ENCODE results near the gene ARHGAP42. TPM values are rescaled to one million over a fixed set of nuclear protein-coding genes. Genes with fewer than 3 reads are reported as not detected.

The ARHGAP42 gene
- total RNA-seq, 5 donors from 2014 or later (not counting 1 experiment from before 2014, with no cell fraction given) = 0.13 to 0.82 (median 0.49) TPM

GRCh38 chr11:100908746-100909145, 221.7 kb downstream of the ARHGAP42 start:
- H3K36me3 ChIP-seq (ENCODE audit: control insufficient read depth in 2 of 2, extremely low read depth in 1 of 2, insufficient read depth in 1 of 2, low read length in 1 of 2) = no peaks in the 10 kb centered on the region
- Mint-ChIP-seq H3K4me1 (no peaks in the 10 kb centered on the region), H3K36me3 (no peaks in the 10 kb centered on the region), H3K9me3 (peaks cover 0 to 16% (median 3%) of the 10 kb centered on the region in 3 donors), H3K27me3 (no peaks in the 10 kb centered on the region), H3K27ac (no peak overlapping the region), H3K4me3 (no peak overlapping the region)
- no peak overlapping the region for H3K4me3 ChIP-seq (ENCODE audit: control insufficient read depth in 1 of 2, extremely low read depth in 1 of 2, low read length in 1 of 2)
- no CpG with 5 or more reads among the region's 2 CpGs for WGBS (ENCODE audit: insufficient coverage)
- ChIA-PET POLR2A (interaction anchor here in 1 of 2 donors (0.7 kb wide), 1 partner anchor 262 kb away, joined by 3 read pairs; no protein-coding TSS in a partner anchor), CTCF (no interaction called here)
- peaks cover 2% of the 10 kb centered on the region for H3K9me3 ChIP-seq
- no peak overlapping the region for H3K27ac ChIP-seq (ENCODE audit: low read length)
- ATAC-seq (replicated peaks in 1 of 4) (no peak), DNase-seq (no peak)
- no peaks in the 10 kb centered on the region for H3K4me1 ChIP-seq (ENCODE audit: control insufficient read depth in 1 of 2, extremely low read depth in 1 of 2, insufficient read depth in 2 of 2, low read length in 2 of 2)
- H3K27me3 ChIP-seq (replicated peaks in 1 of 2; ENCODE audit: control insufficient read depth in 2 of 2, extremely low read depth in 1 of 2, insufficient read depth in 2 of 2, low read length in 1 of 2) = no peaks in the 10 kb centered on the region

DNA sequence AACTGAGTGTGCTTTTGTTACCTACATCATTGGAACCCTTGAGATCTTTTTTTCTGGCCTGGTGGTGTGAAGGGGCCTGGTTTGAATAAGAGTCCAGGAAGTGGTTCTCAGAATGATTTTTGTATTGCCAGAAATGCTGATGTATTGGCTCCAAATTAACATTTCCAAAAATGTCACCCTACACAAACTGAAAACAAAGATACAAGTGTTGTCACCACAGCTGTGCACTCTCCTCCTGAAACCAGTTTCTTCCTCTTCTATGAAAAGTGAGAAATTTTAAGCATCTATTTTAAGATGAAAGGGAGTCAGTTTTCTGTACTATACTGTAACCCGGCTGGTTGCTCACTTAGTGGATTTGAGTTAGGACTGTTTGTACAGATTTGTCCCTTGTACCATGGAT, 223.7 kb downstream of the ARHGAP42 start:
- no peak overlapping the region for H3K4me3 Mint-ChIP-seq
- no peak overlapping the region for H3K27ac ChIP-seq (ENCODE audit: low read length)
- H3K36me3 ChIP-seq (ENCODE audit: control insufficient read depth in 2 of 2, extremely low read depth in 1 of 2, insufficient read depth in 1 of 2, low read length in 1 of 2) = no peaks in the 10 kb centered on the region
- no peak overlapping the region for H3K27ac Mint-ChIP-seq
- 100% methylated on average over 1 of the region's 1 CpG for WGBS (ENCODE audit: insufficient coverage)
- ChIA-PET CTCF (interaction anchor here in 1 of 2 donors (1.5 kb wide), 1 partner anchor 16 kb away, joined by 5 read pairs; no protein-coding TSS in a partner anchor), POLR2A (no interaction called here)
- H3K27me3 ChIP-seq (replicated peaks in 1 of 2; ENCODE audit: control insufficient read depth in 2 of 2, extremely low read depth in 1 of 2, insufficient read depth in 2 of 2, low read length in 1 of 2) = no peaks in the 10 kb centered on the region
- DNase-seq (no peak), ATAC-seq (replicated peaks in 1 of 4) (no peak)
- no peaks in the 10 kb centered on the region for H3K27me3 Mint-ChIP-seq
- no peak overlapping the region for H3K4me3 ChIP-seq (ENCODE audit: control insufficient read depth in 1 of 2, extremely low read depth in 1 of 2, low read length in 1 of 2)
- no peaks in the 10 kb centered on the region for H3K36me3 Mint-ChIP-seq
- no peaks in the 10 kb centered on the region for H3K4me1 Mint-ChIP-seq
- peaks cover 3 to 14% (median 3%) of the 10 kb centered on the region in 3 donors for H3K9me3 Mint-ChIP-seq
- H3K4me1 ChIP-seq (ENCODE audit: control insufficient read depth in 1 of 2, extremely low read depth in 1 of 2, insufficient read depth in 2 of 2, low read length in 2 of 2) = no peaks in the 10 kb centered on the region
- H3K9me3 ChIP-seq = peaks cover 2% of the 10 kb centered on the region

GRCh38 chr11:100914415-100915110, 227.5 kb downstream of the ARHGAP42 start:
- no peaks in the 10 kb centered on the region for H3K27me3 ChIP-seq (replicated peaks in 1 of 2; ENCODE audit: control insufficient read depth in 2 of 2, extremely low read depth in 1 of 2, insufficient read depth in 2 of 2, low read length in 1 of 2)
- WGBS (ENCODE audit: insufficient coverage) = 90% methylated on average over 3 of the region's 6 CpGs
- H3K36me3 ChIP-seq (ENCODE audit: control insufficient read depth in 2 of 2, extremely low read depth in 1 of 2, insufficient read depth in 1 of 2, low read length in 1 of 2) = no peaks in the 10 kb centered on the region
- Mint-ChIP-seq H3K27me3 (no peaks in the 10 kb centered on the region), H3K9me3 (peaks cover 0 to 12% (median 3%) of the 10 kb centered on the region in 3 donors), H3K4me3 (no peak overlapping the region), H3K36me3 (no peaks in the 10 kb centered on the region), H3K4me1 (no peaks in the 10 kb centered on the region), H3K27ac (no peak overlapping the region)
- ChIA-PET CTCF (no interaction called here), POLR2A (no interaction called here)
- no peak overlapping the region for H3K27ac ChIP-seq (ENCODE audit: low read length)
- H3K9me3 ChIP-seq = no peaks in the 10 kb centered on the region
- no peak overlapping the region for H3K4me3 ChIP-seq (ENCODE audit: control insufficient read depth in 1 of 2, extremely low read depth in 1 of 2, low read length in 1 of 2)
- no peak for ATAC-seq (replicated peaks in 1 of 4)
- H3K4me1 ChIP-seq (ENCODE audit: control insufficient read depth in 1 of 2, extremely low read depth in 1 of 2, insufficient read depth in 2 of 2, low read length in 2 of 2) = no peaks in the 10 kb centered on the region
- DNase-seq = no peak

GRCh38 chr11:100918551-100919500, 231.7 kb downstream of the ARHGAP42 start:
- Histone ChIP-seq H3K27ac (ENCODE audit: low read length) (no peak overlapping the region), H3K4me1 (ENCODE audit: control insufficient read depth in 1 of 2, extremely low read depth in 1 of 2, insufficient read depth in 2 of 2, low read length in 2 of 2) (no peaks in the 10 kb centered on the region), H3K4me3 (ENCODE audit: control insufficient read depth in 1 of 2, extremely low read depth in 1 of 2, low read length in 1 of 2) (no peak overlapping the region), H3K9me3 (no peaks in the 10 kb centered on the region), H3K36me3 (ENCODE audit: control insufficient read depth in 2 of 2, extremely low read depth in 1 of 2, insufficient read depth in 1 of 2, low read length in 1 of 2) (no peaks in the 10 kb centered on the region), H3K27me3 (replicated peaks in 1 of 2; ENCODE audit: control insufficient read depth in 2 of 2, extremely low read depth in 1 of 2, insufficient read depth in 2 of 2, low read length in 1 of 2) (no peaks in the 10 kb centered on the region)
- Mint-ChIP-seq H3K27ac (no peak overlapping the region), H3K4me1 (no peaks in the 10 kb centered on the region), H3K27me3 (no peaks in the 10 kb centered on the region), H3K36me3 (no peaks in the 10 kb centered on the region), H3K4me3 (no peak overlapping the region), H3K9me3 (peaks cover 0 to 7% (median 3%) of the 10 kb centered on the region in 3 donors)
- ChIA-PET CTCF (no interaction called here), POLR2A (no interaction called here)
- 11% methylated on average over 1 of the region's 6 CpGs for WGBS (ENCODE audit: insufficient coverage)
- no peak for ATAC-seq (replicated peaks in 1 of 4)
- DNase-seq = no peak

DNA sequence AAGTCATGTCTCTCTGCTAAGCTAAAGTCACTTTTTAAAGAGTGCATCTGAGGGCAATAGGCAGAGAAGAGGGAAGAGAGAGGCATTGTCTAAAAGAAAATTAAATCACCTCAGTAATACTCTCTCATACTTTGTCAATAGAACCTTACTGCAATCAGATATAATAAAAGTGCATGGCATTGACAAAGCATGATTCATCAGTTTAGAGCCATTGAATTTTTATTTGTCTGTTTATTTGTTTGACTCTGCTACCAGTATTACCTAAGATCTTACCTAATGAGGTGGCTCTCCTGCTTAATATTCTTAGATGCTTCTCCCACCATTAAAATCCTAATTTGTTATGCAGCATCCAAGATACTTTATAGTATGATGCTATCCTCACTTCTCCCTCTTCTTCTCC, 233.5 kb downstream of the ARHGAP42 start:
- H3K4me1 ChIP-seq (ENCODE audit: control insufficient read depth in 1 of 2, extremely low read depth in 1 of 2, insufficient read depth in 2 of 2, low read length in 2 of 2) = no peaks in the 10 kb centered on the region
- DNase-seq = no peak
- ATAC-seq (replicated peaks in 1 of 4) = no peak
- no peak overlapping the region for H3K4me3 Mint-ChIP-seq
- H3K4me3 ChIP-seq (ENCODE audit: control insufficient read depth in 1 of 2, extremely low read depth in 1 of 2, low read length in 1 of 2) = no peak overlapping the region
- H3K9me3 Mint-ChIP-seq = peaks cover 0 to 3% (median 0%) of the 10 kb centered on the region in 3 donors
- H3K4me1 Mint-ChIP-seq = no peaks in the 10 kb centered on the region
- ChIA-PET POLR2A (no interaction called here), CTCF (no interaction called here)
- H3K27me3 Mint-ChIP-seq = no peaks in the 10 kb centered on the region
- H3K27ac ChIP-seq (ENCODE audit: low read length) = no peak overlapping the region
- H3K9me3 ChIP-seq = no peaks in the 10 kb centered on the region
- no peaks in the 10 kb centered on the region for H3K27me3 ChIP-seq (replicated peaks in 1 of 2; ENCODE audit: control insufficient read depth in 2 of 2, extremely low read depth in 1 of 2, insufficient read depth in 2 of 2, low read length in 1 of 2)
- no peak overlapping the region for H3K27ac Mint-ChIP-seq
- H3K36me3 ChIP-seq (ENCODE audit: control insufficient read depth in 2 of 2, extremely low read depth in 1 of 2, insufficient read depth in 1 of 2, low read length in 1 of 2) = no peaks in the 10 kb centered on the region
- H3K36me3 Mint-ChIP-seq = no peaks in the 10 kb centered on the region

DNA sequence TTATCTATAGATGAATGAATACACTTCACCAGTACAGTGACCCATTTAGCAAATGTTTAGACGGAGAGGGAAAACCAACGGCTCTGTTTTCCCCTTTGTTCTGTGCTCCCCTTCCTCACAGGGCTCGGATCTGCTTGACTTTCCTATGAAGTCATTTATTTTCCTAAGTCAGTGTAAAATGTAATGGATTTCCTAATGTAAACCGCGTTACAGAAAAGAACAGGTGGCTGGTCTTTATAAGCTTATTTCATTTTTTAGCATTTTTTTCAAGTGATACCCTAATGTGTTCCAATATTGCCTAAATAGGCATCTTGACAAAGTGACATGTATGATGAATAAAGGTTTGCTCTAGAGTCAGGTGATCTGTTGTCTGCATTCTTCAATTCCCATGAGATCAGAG, 235.0 kb downstream of the ARHGAP42 start:
- Mint-ChIP-seq H3K4me3 (no peak overlapping the region), H3K27me3 (no peaks in the 10 kb centered on the region), H3K9me3 (peaks cover 0 to 3% (median 0%) of the 10 kb centered on the region in 3 donors), H3K36me3 (no peaks in the 10 kb centered on the region), H3K27ac (no peak overlapping the region), H3K4me1 (no peaks in the 10 kb centered on the region)
- no CpG with 5 or more reads among the region's 5 CpGs for WGBS (ENCODE audit: insufficient coverage)
- CTCF ChIA-PET = interaction anchor here in 1 of 2 donors (0.5 kb wide), 1 partner anchor 1300 kb away, joined by 3 read pairs; no protein-coding TSS in a partner anchor
- POLR2A ChIA-PET = no interaction called here
- no peak overlapping the region for H3K27ac ChIP-seq (ENCODE audit: low read length)
- ATAC-seq (replicated peaks in 1 of 4) = no peak
- no peaks in the 10 kb centered on the region for H3K9me3 ChIP-seq
- DNase-seq = no peak
- no peak overlapping the region for H3K4me3 ChIP-seq (ENCODE audit: control insufficient read depth in 1 of 2, extremely low read depth in 1 of 2, low read length in 1 of 2)
- no peaks in the 10 kb centered on the region for H3K36me3 ChIP-seq (ENCODE audit: control insufficient read depth in 2 of 2, extremely low read depth in 1 of 2, insufficient read depth in 1 of 2, low read length in 1 of 2)
- no peaks in the 10 kb centered on the region for H3K27me3 ChIP-seq (replicated peaks in 1 of 2; ENCODE audit: control insufficient read depth in 2 of 2, extremely low read depth in 1 of 2, insufficient read depth in 2 of 2, low read length in 1 of 2)
- no peaks in the 10 kb centered on the region for H3K4me1 ChIP-seq (ENCODE audit: control insufficient read depth in 1 of 2, extremely low read depth in 1 of 2, insufficient read depth in 2 of 2, low read length in 2 of 2)

Data from T-cell (primary cell).